NCI-H1436 treated with DMSO at 0.1 percent for 48 hours (cell line): ENCODE measurements around the gene CAV1.
"Not testable (repeated sequence)": the region's sequence is repeated elsewhere in the genome, so short reads cannot be mapped to it uniquely, and the experiment has no call there.

Experiments
- DNase-seq: peaks from one replicate; lab custom pipeline; 2025; lab: John Stamatoyannopoulos, UW

The CAV1 gene, protein sequence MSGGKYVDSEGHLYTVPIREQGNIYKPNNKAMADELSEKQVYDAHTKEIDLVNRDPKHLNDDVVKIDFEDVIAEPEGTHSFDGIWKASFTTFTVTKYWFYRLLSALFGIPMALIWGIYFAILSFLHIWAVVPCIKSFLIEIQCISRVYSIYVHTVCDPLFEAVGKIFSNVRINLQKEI

DNA sequence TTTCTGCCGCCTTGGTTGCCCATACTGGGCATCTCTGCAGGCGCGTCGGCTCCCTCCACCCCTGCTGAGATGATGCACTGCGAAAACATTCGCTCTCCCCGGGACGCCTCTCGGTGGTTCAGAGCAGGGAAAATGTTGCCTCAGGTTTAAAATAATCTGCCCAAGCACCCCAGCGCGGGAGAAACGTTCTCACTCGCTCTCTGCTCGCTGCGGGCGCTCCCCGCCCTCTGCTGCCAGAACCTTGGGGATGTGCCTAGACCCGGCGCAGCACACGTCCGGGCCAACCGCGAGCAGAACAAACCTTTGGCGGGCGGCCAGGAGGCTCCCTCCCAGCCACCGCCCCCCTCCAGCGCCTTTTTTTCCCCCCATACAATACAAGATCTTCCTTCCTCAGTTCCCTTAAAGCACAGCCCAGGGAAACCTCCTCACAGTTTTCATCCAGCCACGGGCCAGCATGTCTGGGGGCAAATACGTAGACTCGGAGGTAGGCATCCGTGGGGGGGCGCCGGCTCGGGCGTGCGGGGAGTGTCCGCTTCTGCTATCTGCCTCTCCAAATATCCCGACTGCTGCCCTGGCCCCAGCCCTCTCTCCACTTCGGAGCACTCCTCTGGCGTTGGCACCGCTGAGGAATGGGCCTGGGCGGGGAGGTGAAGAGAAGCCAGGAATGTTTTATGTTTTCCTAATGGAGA is at the start of gene CAV1:
CAV1 (plus strand) TSS at position 428 of the 689 bp plus-strand sequence; CDS start at position 455, 27 bp downstream.
- no peak for DNase-seq

DNA sequence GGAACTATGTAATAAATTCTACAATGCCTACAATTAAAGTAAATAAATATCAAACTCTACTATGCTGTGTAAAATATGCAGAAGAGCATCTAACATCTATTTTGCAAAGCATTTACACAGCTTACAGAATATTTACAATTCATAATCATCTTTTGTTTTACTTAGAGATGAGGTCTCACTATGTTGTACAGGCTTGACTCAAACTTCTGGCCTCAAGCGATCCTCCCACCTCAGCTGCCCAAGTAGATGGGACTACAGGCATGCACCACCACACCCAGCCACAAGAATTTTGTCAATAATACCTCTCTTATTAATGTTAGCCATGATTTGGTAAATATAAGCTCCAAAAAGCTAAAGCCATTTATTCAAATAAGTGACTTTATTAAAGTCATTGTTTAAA is 47.2 kb upstream of the CAV1 start:
- DNase-seq: no peak

DNA sequence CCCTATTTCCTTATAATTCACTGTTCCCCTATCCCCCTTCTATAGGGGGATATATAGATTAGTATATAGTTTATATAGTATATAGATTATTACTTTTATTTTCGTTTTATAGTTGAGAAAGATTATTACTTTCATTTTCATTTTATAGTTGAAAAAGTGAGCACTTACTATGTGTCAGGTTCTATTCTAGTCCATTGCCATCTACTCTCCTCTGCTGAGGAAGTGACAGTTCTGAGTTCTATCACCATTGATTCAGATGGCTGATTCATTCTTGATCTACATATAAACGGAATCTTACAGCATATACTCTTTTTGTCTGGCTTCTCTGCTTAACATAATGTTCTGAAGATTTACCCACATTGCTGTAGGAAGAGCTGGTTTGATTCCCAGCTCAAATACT is 46.0 kb upstream of the CAV1 start:
- no peak for DNase-seq

DNA sequence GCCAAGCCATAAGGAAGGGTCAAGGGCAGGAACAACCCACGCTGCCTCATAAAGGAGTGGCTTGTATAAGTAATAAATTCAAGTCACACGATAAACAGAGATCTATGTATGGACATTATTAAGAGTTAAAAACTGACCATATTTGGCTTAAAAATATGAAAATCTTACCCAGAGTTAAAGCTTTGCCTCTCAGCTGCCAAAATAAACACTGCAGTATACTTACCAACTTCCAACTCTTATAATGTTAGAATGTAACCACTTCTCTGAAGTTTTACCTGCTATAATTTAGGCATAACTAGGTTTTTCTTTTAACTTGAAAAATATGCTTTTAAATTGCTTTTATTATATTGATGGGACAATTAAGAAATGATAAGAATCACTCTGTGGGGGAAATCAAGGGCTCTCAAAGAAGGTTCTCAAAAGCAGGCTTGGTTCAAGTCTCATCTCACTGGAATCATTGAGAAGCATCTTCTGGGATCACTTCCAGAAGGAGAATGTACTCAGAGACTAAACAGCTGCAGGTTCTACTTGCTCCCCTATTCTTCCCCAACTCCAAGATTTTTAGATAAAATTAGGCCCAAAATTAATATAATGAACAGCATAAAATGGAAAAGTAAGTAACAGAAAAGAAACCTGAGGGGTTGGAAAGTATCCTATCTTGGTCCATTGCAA is 41.4 kb upstream of the CAV1 start:
- no peak for DNase-seq

DNA sequence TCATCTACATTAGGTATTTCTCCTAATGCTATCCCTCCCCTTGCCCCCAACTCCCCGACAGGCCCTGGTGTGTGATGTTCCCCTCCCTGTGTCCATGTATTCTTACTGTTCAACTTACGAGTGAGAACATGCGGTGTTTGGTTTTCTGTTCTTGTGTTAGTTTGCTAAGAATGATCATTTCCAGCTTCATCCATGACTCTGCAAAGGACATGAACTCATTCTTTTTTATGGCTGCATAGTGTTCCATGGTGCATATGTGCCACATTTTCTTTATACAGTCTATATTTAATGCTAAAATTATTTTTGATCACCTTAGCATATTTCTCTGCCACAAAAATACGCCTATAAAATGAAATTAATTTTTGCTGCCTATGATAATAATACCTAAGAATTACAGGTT is 40.4 kb upstream of the CAV1 start:
- not testable (repeated sequence) for DNase-seq

DNA sequence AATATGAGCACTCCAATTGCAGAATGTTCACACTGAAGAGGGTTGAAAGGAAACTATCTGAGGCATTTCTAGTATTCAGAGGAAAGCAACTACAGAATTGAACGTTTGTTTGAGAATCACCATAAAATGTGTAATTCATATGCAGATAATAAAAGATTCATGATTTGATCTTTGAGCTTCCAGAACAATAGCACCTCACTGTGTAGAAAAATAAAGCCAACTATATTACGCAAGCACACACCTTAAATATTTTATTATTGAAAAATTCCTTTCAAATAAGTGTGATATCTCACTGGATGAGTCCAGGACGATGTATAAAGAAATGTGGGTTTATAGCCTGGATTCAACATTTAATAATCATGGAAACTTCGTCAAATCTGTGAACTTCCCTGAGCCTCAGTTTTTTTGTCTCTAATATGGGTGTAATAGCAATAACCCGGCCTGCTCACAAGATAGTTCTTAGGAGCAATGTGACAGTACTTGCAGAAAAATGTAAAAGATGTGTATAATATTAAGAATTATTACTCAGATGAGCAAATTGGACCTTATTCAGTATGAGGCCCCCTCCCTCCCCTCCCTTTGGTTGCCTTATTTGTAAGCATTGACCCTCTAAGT is 36.8 kb upstream of the CAV1 start:
- DNase-seq: no peak

DNA sequence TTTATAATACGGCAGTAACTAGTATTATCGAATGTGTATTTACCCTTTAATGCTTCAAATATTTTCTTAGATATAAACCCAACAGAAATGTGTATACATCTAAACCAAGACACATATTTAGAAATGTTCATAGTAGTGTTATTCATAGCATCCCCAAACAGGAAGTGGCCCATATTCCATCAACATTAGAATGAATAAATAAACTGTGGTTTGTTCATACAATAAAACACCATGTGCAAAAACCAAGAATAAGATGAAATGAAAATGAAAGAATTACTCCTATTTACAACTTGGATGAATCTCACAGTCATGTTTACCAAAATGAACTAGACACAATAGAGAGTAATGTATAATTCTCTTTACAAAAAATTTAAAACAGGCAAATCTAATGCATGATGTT is 34.5 kb upstream of the CAV1 start:
- no peak for DNase-seq

DNA sequence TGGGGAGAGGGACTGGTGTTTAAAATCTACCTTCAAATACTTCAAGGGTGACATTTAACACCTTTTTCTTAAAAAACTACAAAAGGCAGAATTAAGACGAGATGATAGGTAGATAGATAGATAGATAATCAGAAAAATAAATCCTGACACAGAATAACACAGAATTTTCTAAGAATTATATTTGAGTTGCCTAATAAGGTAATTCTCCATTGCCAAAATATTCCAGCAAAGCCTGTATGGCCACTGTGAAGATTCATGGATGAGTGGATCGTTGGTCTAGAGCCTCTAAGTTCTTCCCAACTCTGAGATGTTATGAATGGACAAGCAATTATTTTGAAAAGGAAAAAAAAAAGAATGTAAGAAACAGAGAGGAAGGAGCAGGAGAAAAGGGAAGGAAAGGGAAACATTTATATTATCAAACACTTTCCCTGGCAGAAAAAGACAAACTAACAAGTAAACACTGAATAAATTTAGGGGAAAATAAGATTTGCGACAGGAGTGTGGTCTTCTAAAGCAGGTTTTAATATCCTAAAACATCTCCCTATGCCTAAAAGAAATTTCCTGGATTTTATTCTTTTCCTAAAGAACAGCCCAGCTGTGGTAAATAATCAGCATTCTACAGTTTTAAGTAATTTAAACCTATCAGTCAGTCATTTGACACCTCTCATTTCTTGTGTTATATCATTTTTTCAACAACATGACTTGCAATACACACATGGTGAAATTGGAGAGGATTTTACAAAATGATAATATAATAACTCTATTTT is 32.8 kb upstream of the CAV1 start:
- no peak for DNase-seq

DNA sequence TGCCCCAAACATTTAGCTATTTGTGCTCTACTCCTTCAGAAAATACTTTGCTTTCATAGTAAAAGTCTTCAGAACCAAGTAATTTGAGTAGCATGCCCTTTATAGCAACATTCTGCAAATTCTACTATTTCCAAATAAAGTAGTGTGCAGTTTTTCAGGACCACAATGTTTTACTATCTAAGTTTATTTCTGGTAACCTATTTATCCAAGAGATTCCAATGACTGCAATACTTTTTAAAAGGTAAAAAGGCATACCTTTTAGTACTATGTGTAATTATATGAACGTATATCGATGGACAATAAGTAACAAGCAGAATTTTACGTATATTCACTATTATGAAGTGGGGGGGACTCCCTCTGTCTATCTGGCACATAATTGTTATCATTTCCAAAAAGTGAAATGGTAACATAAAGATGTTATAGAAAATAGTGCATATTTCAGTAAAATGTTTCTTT is 32.2 kb upstream of the CAV1 start:
- DNase-seq: no peak

DNA sequence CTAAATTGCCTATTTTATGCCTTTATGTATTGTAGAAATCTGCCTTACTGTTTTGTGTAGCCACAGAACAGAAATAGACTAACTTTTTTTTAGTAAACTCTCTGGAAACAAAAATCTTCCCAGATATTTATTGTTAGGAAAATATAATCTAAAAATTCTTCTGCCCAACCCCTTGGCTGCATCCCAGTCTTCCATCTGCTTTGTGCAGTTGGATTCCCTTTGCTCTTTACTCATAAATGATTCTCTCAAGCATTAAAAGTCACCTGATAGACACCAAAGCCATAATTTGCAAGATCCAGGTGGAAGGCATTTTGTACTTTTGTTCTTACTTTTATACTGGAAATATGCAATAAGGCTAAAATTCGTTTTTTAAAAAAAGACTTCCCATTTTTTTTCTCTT is 31.4 kb upstream of the CAV1 start:
- DNase-seq: no peak

DNA sequence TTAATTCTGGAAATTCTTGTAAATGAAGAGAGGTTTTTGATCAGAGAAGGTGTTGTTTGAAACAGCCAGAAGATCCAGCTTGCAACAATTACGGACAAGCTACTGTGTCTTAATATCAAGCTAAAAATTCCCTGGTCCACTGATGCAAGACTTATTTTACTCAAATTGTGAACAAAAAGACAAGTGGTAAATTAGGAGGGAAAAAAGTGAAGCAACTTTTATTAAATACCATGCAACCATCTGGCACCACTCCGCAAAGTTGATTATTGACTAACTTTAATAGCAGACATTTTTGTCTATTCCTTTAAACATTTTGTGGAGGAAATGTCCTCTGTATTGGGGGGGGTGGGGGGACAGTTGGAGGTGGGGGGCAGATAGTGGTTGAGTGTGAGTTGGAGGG is 30.4 kb upstream of the CAV1 start:
- DNase-seq: no peak

DNA sequence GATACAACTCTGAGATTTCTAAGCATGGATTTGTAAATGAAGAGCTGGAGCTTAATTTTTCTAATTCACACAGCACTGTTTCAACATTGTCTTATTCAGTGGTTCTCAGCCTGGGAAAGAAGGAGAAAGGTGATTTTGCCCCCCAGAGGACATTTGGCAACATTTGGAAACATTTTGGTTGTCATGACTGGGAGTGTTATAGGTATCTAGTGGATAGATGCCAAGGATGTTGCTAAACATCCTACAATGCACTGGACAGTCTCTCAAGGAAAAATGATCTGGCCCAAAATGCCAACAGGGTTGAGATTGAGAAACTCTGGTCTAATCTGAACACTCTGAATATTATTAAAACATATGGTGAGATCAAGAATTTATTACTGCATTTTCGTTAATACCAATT is 29.1 kb upstream of the CAV1 start:
- DNase-seq: no peak

DNA sequence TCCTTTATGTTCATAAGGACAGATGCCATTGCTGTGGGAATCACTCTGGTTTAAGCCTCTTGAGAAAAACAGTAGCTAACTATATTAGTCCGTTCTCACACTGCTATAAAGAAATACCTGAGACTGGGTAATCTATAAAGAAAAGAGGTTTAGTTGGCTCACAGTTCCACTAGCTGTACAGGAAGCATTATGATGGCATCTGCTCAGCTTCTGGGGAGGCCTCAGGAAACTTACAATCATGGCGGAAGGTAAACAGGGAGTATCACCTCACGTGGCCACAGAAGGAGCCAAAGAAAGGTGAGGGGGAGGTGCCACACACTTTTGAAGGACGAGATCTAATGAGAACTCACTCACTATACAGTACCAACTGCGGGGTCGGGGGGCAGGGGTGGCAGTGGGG is 28.2 kb upstream of the CAV1 start:
- DNase-seq: no peak

DNA sequence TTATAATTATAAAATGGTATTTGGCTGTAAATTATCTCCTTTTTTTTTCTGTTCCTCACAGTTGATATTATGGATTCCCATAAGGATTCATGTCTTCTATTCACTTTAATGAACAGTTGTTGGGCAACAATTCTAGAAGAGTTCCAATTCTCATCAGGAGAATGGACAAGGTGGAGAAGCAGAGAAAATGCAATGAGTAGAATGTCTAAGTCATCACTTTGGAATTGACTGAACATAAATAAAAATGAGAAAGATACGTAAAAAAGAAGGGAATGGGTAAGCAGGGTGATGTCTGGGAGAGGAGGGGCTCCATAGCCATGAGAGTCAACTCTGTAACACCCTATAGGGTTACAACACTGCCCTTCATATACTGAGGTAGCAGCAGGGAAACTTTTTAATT is 27.1 kb upstream of the CAV1 start:
- DNase-seq: no peak

DNA sequence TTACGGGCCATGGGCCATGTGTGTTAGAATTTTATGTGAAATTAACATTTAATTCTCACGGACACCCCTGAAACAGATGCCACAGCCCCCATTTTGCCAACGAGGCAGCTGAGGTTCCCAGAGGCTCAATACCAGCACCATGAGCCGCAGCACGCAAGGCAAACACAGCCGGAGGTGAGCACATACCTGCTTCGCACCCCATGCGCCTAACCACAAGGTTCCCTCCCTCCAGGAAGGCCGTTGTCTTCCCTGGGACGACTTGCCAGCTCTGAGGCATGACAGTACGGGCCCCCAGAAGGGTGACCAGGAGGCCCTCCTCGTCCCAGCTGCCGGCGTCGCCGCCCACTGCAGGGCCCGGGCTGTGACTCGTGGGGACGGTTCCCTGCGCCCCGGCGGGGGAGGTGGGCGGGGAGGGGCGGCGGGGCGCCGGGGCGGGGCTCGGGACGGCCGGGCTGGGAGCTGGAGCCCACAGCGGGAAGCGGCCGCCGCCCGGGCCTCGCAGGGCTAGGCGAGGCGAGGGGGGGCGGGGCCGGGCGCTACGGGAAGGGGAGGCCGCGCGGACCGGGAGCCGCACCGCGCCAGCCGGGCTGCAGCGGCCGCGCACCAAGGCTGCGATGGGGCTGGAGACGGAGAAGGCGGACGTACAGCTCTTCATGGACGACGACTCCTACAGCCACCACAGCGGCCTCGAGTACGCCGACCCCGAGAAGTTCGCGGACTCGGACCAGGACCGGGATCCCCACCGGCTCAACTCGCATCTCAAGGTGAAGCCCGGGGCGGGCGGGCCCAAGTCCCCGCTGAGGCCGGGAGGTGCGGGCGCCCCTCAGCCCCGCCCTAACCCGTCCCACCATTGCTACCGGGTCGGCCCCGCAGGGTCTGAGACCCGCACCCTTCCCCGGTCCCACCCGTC is 25.4 kb upstream of the CAV1 start, which contains the start of gene CAV2:
CAV2 (plus strand) TSS at position 571 of the 910 bp plus-strand sequence; CDS start at position 615, 44 bp downstream.
- no peak for DNase-seq

DNA sequence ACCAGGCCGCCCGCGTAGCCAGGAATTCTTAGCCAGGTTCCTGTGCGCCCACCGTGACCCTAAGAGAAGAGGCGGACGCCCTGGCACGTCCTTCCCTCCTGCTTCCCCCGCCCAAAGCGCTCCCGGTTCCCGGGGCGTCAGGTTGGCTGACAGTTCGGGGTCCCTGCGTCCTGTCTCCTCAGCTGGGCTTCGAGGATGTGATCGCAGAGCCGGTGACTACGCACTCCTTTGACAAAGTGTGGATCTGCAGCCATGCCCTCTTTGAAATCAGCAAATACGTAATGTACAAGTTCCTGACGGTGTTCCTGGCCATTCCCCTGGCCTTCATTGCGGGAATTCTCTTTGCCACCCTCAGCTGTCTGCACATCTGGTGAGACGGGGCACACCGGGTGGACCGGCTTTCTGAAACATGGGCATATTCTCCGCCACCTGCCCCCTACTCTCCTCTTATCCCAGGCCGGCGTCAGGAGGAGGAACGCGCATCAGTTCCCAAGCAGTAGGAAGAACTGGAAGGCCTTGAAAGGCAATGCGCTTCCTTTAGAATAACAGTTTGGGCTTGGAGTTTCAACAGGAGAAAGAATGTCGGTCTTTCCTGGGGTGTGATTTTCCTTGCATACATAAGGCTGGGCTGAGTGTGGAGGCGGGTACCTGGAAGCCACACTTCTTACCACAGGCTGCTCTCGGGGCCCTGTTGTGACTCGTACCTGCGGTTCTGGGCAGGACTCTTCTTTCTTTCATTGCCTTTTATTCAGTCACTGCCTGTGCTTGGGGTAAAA is 24.6 kb upstream of the CAV1 start:
- DNase-seq: no peak

DNA sequence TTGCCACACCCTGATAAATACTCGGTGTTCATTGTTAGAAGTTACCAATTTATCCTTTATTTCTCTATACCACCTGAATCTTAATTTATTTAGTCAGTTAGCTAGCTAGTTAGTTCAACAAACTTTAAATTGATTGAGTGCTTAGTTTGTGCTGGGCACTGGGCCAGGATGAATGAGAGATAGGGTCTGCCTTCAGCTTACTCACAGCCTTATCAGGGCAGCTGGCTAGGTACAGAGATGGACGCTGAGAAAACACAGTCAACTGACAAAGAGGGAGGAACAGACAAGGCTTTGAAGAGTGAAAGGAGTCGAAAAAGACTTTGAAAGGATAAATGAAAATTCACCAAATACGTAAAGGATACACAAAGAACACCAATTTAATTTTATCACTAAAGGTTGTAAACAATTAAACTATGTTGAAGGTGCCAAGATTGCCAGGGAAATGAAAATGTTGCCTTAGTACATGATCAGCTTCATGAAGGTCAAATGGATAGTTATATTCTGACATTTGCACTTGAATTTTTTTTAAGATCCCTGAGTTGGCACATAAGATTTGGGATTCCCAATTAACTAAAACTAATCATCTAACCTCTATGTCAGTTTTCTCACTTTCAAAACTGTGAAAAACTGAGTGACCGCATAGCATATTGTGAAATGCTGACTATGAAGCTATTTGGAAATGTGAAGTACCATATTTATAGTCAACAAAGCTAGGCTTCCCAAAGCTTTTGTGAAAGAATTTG is 23.2 kb upstream of the CAV1 start:
- DNase-seq: no peak

DNA sequence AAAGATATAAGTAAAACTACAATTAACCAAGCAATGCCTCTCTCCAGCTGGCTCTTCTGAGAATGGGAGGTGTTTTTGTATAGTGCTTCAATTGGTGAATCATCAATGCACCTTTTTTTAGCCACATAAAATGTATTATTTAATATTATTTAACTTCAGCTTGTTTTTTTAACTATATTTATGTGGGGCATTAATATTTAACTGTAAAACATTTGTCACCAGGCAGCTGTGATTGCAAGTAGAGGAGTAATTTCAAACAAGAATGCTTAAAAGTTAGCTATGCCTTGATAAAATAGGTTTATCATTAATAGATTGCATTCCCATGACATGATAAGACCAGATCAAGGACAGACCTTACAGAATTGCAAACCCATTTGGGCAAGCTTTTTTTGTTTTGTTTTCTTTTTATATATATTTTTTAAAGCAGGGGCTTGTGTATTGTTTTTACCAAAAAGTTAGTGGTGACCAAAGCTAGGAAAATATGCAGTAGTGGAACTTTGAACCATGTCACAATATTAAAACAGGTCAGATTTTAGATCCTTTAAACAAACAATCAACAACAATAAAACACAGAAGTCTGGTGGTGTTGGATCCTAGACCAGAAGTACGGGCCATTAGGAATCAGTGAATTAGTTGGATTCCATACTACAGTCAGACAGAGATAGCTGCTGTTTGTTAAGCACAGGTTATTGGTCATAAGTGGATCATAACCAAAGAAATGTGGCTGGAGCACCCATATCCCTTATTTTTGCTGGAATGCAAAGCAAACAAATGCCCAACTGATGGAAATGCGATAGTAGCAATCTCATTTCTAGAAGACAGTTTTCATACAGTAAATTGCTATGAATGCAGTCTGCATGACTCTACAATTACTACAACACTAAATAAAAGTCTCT is 22.4 kb upstream of the CAV1 start:
- no peak for DNase-seq
